GM12878 (cell line): ENCODE measurements around the gene CTXN1. TPM values are rescaled to one million over a fixed set of nuclear protein-coding genes. Genes with fewer than 3 reads are reported as not detected.

Experiments
- ATAC-seq: fragments of 200-7000 bp; cut with Tn5 transposase; 3 replicates; pipeline ENCODE4 v1.9.1; 2020; ENCODE audit warnings: mild to moderate bottlenecking, moderate library complexity
- BruUV-seq: library from RNA; stranded (reverse); fragments of 400-500 nt; replicated peaks from 2 replicates; lab custom pipeline; 2021; lab: Mats Ljungman, UMichigan
- CTCF ChIA-PET: fragments of 300-600 bp; sonication (Branson Sonifier 250); formaldehyde crosslinking; extraction: SDS; loops from one replicate; lab custom pipeline; 2021; ENCODE audit warnings: inconsistent platforms; lab: Yijun Ruan, JAX
- POLR2A ChIA-PET: fragments of 350-600 bp; formaldehyde crosslinking; extraction: SDS; loops from one replicate; lab custom pipeline; 2021; ENCODE audit warnings: inconsistent platforms; lab: Charles Lee
- RAD21 ChIA-PET: fragments of 300-600 bp; sonication (Branson Sonifier 250); formaldehyde crosslinking; loops from one replicate; lab custom pipeline; 2023; ENCODE audit warnings: antibody characterized with exemption; ENCODE audit not compliant: unreplicated experiment; lab: Charles Lee
- SMC1A ChIA-PET: fragments of 300-600 bp; sonication (Branson Sonifier 250); formaldehyde crosslinking; loops from one replicate; lab custom pipeline; 2023; ENCODE audit not compliant: unreplicated experiment, uncharacterized antibody; lab: Charles Lee
- DNase-seq: peaks from one replicate; pipeline ENCODE4 v3.0.0-alpha.2; 2011; ENCODE audit warnings: low read depth, low spot score
- FAIRE-seq: peaks from 3 replicates; lab custom pipeline; 2011; peaks lifted over from hg19 to GRCh38; lab: Jason Lieb, UNC
- H2AFZ ChIP-seq: 2 replicates; pipeline ENCODE4 v1.6.0; 2011; ENCODE audit warnings: low read depth, low read length, control low read depth; ENCODE audit not compliant: control insufficient read depth
- H3K27ac ChIP-seq: 2 replicates; pipeline ENCODE4 v1.5.1; 2011; ENCODE audit warnings: control low read depth; ENCODE audit not compliant: control insufficient read depth, insufficient read depth
- H3K27me3 ChIP-seq, 2 experiments: replicated peaks in 1 of 2; 2 replicates each; pipeline versions ENCODE4 v1.6.0 to v1.6.1; 2011; ENCODE audit warnings: low read length in 1 of 2; ENCODE audit not compliant: control insufficient read depth in 2 of 2, insufficient read depth in 2 of 2
- H3K36me3 ChIP-seq, 2 experiments: 2 replicates each; pipeline ENCODE4 v1.5.1; 2011; ENCODE audit warnings: low read length in 1 of 2; ENCODE audit not compliant: control insufficient read depth in 2 of 2, insufficient read depth in 2 of 2
- H3K4me1 ChIP-seq: 2 replicates; pipeline ENCODE4 v1.6.1; 2011; ENCODE audit warnings: mild to moderate bottlenecking, low read length, moderate library complexity, mixed read lengths; ENCODE audit not compliant: control insufficient read depth, insufficient read depth
- H3K4me2 ChIP-seq: 2 replicates; pipeline ENCODE4 v1.6.0; 2011; ENCODE audit warnings: control low read depth; ENCODE audit not compliant: control insufficient read depth, insufficient read depth
- H3K4me3 ChIP-seq: fragments of 200-600 bp; sonication (generic); 2 replicates; pipeline ENCODE4 v1.5.1; 2016
- H3K79me2 ChIP-seq: 2 replicates; pipeline ENCODE4 v1.6.0; 2011; ENCODE audit warnings: low read length; ENCODE audit not compliant: control insufficient read depth, insufficient read depth
- H3K9ac ChIP-seq: 2 replicates; pipeline ENCODE4 v1.8.0; 2011; ENCODE audit warnings: low read length, control low read depth, mixed read lengths; ENCODE audit not compliant: control insufficient read depth, insufficient read depth
- H3K9me3 ChIP-seq: replicated peaks from 3 replicates; pipeline ENCODE4 v1.5.1; 2011; ENCODE audit warnings: mild to moderate bottlenecking, low read length; ENCODE audit not compliant: control insufficient read depth, insufficient read depth
- H4K20me1 ChIP-seq: 2 replicates; pipeline ENCODE4 v1.6.0; 2011; ENCODE audit not compliant: control insufficient read depth, insufficient read depth
- E4F1 ChIP-seq: fragments of 450-650 bp; IDR thresholded peaks from 2 replicates; pipeline ENCODE4 v1.6.1; 2018; ENCODE audit warnings: borderline replicate concordance, mild to moderate bottlenecking; ENCODE audit not compliant: partially characterized antibody
- GATAD2B ChIP-seq: fragments of 450-650 bp; conservative IDR thresholded peaks from 2 replicates; pipeline ENCODE4 v1.6.1; 2017; ENCODE audit warnings: low read depth, mild to moderate bottlenecking, moderate library complexity
- IRF5 ChIP-seq: fragments of 450-650 bp; IDR thresholded peaks from 2 replicates; pipeline ENCODE4 v1.6.1; 2017; ENCODE audit warnings: borderline replicate concordance
- SREBF2 ChIP-seq: IDR thresholded peaks from 2 replicates; pipeline ENCODE4 v1.6.1; 2012; ENCODE audit warnings: mild to moderate bottlenecking, low read length
- whole genome bisulfite sequencing: methylation state at CpG from one replicate; pipeline ENCODE4 v1.1.6; 2016; ENCODE audit warnings: low lambda C conversion rate; ENCODE audit not compliant: insufficient replicate concordance, insufficient coverage; ENCODE audit errors: missing lambda C conversion rate; 5-methylcytosine and 5-hydroxymethylcytosine counted together
- in situ Hi-C: fragments of 300-500 bp; cut with MboI; formaldehyde crosslinking; loops from 9 replicates; pipeline ENCODE4 v1.14.3; 2018; ENCODE audit warnings: mixed read lengths
- intact Hi-C: fragments of 100-400 bp; cut with micrococcal nuclease; formaldehyde crosslinking; loops from one replicate; pipeline ENCODE4 v1.14.2; 2022; ENCODE audit not compliant: unreplicated experiment
- polyA plus RNA-seq, 11 experiments: library from polyadenylated mRNA; depleted of rRNA in 4 of 11; unstranded in 6 of 11; stranded (reverse) in 5 of 11; fragments of >200 nt; fragmentation: Nextera tagmentation in 4 of 11; fragmentation: Illumina TruSeq in 1 of 11; extraction: Ambion mirVana in 4 of 11; extraction: Trizol in 1 of 11; gene quantifications; 1 replicate in 1 of 11; 2 replicates in 10 of 11; pipeline versions ENCODE4 v1.2.1 to v1.2.3, GENCODE V29; 2011 to 2016; ENCODE audit warnings: inconsistent platforms in 2 of 11, missing spikeins in 2 of 11, low read depth in 1 of 11
- total RNA-seq, 4 experiments: library from RNA; depleted of rRNA in 3 of 4; stranded (reverse); fragments of >200 nt in 3 of 4; fragmentation: Illumina TruSeq in 1 of 4; extraction: Trizol in 1 of 4; gene quantifications; 2 replicates each; pipeline versions ENCODE4 v1.2.1 to v1.2.3, GENCODE V29; 2013 to 2021

Gene CTXN1
- total and polyA plus RNA-seq, 10 of the 15 experiments (the other 5 are each of a cell fraction or from before 2014, with no cell fraction given), result 0.04 to 1.0 (median 0.38) TPM; not detected in 4

- H4K20me1 ChIP-seq, result no peaks in the 10 kb centered on the region
- POLR2A ChIA-PET, result no interaction called here
- no peak overlapping the region for H3K4me2 ChIP-seq
- SMC1A ChIA-PET, result no interaction called here
- peaks cover 0 to 2% of the 10 kb centered on the region in 2 experiments; a peak in 2 of 4 replicates for H3K27me3 ChIP-seq
- BruUV-seq, result no TSS peak
- intact Hi-C loops, result no loop called here
- H3K36me3 ChIP-seq, result no peaks in the 10 kb centered on the region
- ATAC-seq, result no peak
- no peak overlapping the region for H2AFZ ChIP-seq
- RAD21 ChIA-PET, result no interaction called here
- H3K79me2 ChIP-seq, result no peaks in the 10 kb centered on the region
- no peaks in the 10 kb centered on the region for H3K4me1 ChIP-seq
- no peak overlapping the region for H3K4me3 ChIP-seq
- no peak for FAIRE-seq
- no peak for DNase-seq
- CTCF ChIA-PET, result no interaction called here
- no peaks in the 10 kb centered on the region for H3K9me3 ChIP-seq
- H3K27ac ChIP-seq, result no peak overlapping the region
- in situ Hi-C loops, result no loop called here
- no peak overlapping the region for H3K9ac ChIP-seq
- TF ChIP-seq E4F1, result no peak
- no peak for TF ChIP-seq IRF5
- TF ChIP-seq GATAD2B, result no peak
- TF ChIP-seq SREBF2, result no peak
- TF ChIP-seq, all 136 proteins: peak for 0
- whole genome bisulfite sequencing, result 53% methylated on average over 8 of the region's 8 CpGs
Observed at GRCh38 chr19:7888826-7889217, 37.1 kb downstream of the CTXN1 start.
